Pancreas (tissue), 10 donors: Measurements from ENCODE around the gene C9orf85. TPM values are rescaled to one million over a fixed set of nuclear protein-coding genes. Genes with fewer than 3 reads are reported as not detected.
A peak's percentile ranks its signal among the peaks of the same experiment; 100 is the strongest.

ENCODE experiments used
- ATAC-seq, 4 donors: fragments of 200-7000 bp; cut with Tn5 transposase; one replicate each; pipeline versions ENCODE4 v1.8.0 to v1.9.1; 2020; ENCODE audit warnings: mild to moderate bottlenecking in 4 of 4, moderate library complexity in 4 of 4
- DNase-seq, 6 donors: peaks; one replicate each; pipeline ENCODE4 v3.0.0-alpha.2; 2020
- FAIRE-seq: peaks from 2 replicates; lab custom pipeline; 2012; peaks lifted over from hg19 to GRCh38; lab: Jason Lieb, UNC
- H3K27ac ChIP-seq, 4 donors: fragments of 200-600 bp; sonication (generic); 1 replicate in 3 of 4; 2 replicates in 1 of 4; pipeline versions ENCODE4 v1.5.0 to v1.8.0; 2020
- H3K27me3 ChIP-seq, 4 donors: fragments of 200-600 bp; one replicate each; pipeline ENCODE4 v1.8.0; 2021
- H3K36me3 ChIP-seq, 3 donors: fragments of 200-600 bp; sonication (generic) in 1 of 3; one replicate each; pipeline versions ENCODE4 v1.5.0 to v1.8.0; 2020 to 2021
- H3K4me1 ChIP-seq, 3 donors: fragments of 200-600 bp; one replicate each; pipeline ENCODE4 v1.8.0; 2021
- H3K4me3 ChIP-seq, 4 donors: fragments of 200-600 bp; sonication (generic) in 2 of 4; one replicate each; pipeline versions ENCODE4 v1.5.0 to v1.8.0; 2020 to 2021
- H3K9me3 ChIP-seq, 4 donors: fragments of 200-600 bp; one replicate each; pipeline ENCODE4 v1.8.0; 2021
- WGBS, 2 donors: extraction: QIAGEN DNeasy Blood & Tissue Kit; methylation state at CpG; one replicate each; pipeline ENCODE4 v1.1.7; 2013; 5-methylcytosine and 5-hydroxymethylcytosine counted together
- intact Hi-C, 3 donors: fragments of 100-400 bp; cut with DNase I; formaldehyde crosslinking; loops; one replicate each; pipeline versions ENCODE4 v1.11.1 to v1.14.2; 2022
- polyA plus RNA-seq, 2 donors: library from polyadenylated mRNA; stranded (reverse); fragments of 200-250 nt; gene quantifications; one replicate each; pipeline ENCODE4 v1.2.3, GENCODE V29; 2013
- total RNA-seq, 6 donors: library from RNA; stranded (reverse); fragmentation: NEBNext Ultra II Directional in 4 of 6; extraction: Animal tissue kit (Norgen Biotek cat#: 25700) in 4 of 6; gene quantifications; one replicate each; pipeline versions ENCODE4 v1.2.1 to v1.2.4, GENCODE V29; 2021 to 2023
- TF ChIP-seq, protein P1 (sequence below), 4 donors: fragments of 200-600 bp; sonication (generic) in 3 of 4; IDR thresholded peaks; one replicate each; pipeline versions ENCODE4 v1.5.0 to v1.8.0; 2021; ENCODE audit warnings: antibody characterized with exemption in 4 of 4
- donor health status: healthy with polysubstance abuse.
- donor health status: DM: no; HTN: no; CAD: no; lungs with moderate emphysema.
- donor health status: DM: no; HTN: no; CAD: no.
- donor health status: control.
- donor health status: control.
- donor health status: Bipolar disorder and iron deficiency.
- donor health status: DM: yes; HTN: yes; CAD: no.
- donor health status: DM: no; HTN: no; CAD: no.
- donor health status: DM: no; HTN: no; CAD: no.
- donor health status: DM: yes; HTN: yes; CAD: no.

C9orf85 gene, protein sequence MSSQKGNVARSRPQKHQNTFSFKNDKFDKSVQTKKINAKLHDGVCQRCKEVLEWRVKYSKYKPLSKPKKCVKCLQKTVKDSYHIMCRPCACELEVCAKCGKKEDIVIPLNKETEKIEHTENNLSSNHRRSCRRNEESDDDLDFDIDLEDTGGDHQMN
- total RNA-seq (1 to 10 TPM; 3.9 to 6.9 (median 5.6) TPM), polyA plus RNA-seq (10 to 100 TPM in 1 of 2 donors, 1 to 10 TPM in 1; 4.7 to 10.0 TPM)

DNA sequence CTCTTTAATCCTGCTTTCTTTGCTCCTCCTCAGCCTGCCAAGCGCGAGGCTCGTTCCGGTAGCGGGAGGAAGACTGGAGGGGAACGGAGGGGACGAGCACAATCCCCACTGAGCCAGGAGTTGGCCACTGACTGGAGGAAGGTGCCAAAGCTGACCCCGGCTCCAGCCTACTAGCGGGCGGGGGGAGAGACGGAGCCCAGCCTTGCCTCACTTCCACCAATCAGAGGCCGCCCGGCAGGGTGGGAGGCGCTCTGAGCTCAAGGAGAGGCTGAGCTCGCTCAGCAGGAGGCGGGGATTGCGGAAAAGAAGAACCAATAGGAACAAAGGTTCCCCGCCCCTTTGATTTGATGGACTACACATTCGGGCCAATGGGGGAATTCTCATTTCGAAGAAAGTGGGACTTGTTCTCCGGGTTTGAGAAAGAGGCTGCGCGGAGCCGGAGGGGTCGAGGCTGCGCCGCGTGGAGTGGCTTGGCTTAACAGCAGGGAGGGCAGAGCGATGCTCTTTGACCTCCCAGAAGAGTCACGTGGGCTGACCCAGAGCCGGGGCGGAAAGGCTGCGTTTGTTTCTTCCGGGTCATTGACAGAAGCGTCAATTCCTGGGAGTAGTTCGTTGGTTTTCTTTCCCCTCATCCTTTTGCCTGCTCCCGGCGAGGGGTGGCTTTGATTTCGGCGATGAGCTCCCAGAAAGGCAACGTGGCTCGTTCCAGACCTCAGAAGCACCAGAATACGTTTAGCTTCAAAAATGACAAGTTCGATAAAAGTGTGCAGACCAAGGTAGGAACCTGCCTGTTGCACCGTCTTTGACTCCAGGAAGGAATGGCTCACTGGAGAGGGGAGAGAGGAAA is at the start of gene C9orf85, which contains the start of gene ABHD17B:
TSS of gene C9orf85 (plus strand) at position 579 of the 847 bp plus-strand sequence. CDS start at position 675, 96 bp downstream.
TSS of gene ABHD17B (minus strand) at position 133 of the 847 bp plus-strand sequence. CDS start 36,113 bp downstream, outside the sequence.
- H3K36me3 ChIP-seq: no peaks in the 10 kb centered on the region
- peaks cover 9 to 33% (median 17%) of the 10 kb centered on the region in 3 donors for H3K4me1 ChIP-seq
- 1% methylated on average over 45 of the region's 45 CpGs for WGBS, 2 donors
- no peaks in the 10 kb centered on the region for H3K9me3 ChIP-seq
- H3K27ac ChIP-seq: peak within 1 kb of the TSS; percentile 69 to 96 (median 92)
- ATAC-seq: peak; percentile 95 to 98 (median 96)
- DNase-seq: peak; percentile 95 to 99 (median 98)
- no peaks in the 10 kb centered on the region for H3K27me3 ChIP-seq
- TF ChIP-seq, protein P1, sequence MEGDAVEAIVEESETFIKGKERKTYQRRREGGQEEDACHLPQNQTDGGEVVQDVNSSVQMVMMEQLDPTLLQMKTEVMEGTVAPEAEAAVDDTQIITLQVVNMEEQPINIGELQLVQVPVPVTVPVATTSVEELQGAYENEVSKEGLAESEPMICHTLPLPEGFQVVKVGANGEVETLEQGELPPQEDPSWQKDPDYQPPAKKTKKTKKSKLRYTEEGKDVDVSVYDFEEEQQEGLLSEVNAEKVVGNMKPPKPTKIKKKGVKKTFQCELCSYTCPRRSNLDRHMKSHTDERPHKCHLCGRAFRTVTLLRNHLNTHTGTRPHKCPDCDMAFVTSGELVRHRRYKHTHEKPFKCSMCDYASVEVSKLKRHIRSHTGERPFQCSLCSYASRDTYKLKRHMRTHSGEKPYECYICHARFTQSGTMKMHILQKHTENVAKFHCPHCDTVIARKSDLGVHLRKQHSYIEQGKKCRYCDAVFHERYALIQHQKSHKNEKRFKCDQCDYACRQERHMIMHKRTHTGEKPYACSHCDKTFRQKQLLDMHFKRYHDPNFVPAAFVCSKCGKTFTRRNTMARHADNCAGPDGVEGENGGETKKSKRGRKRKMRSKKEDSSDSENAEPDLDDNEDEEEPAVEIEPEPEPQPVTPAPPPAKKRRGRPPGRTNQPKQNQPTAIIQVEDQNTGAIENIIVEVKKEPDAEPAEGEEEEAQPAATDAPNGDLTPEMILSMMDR (IDR thresholded peaks at IDR 0.05): no peak
- intact Hi-C loops: no loop called here
- H3K4me3 ChIP-seq: peak within 1 kb of the TSS; percentile 87 to 99 (median 94)
- FAIRE-seq: peak; percentile 98

DNA sequence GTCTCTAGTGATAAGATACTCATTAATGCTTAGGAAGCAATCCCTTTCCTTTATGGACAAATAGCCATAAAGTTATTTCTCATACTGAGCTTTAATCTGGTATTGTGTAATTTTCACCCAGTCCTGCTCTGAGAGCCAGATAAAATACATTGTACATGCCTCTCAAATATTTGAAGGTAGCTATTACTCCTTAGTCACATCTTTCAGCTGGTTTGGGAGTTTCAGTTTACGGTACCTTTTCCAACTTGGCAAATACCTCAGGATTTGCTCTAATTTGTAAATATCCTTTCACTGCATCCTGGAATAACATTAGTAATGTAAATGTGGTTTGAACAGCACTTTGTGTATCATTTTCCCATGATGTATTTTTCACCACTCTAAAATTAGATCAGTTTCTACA is 47.8 kb upstream of the C9orf85 start:
- Histone ChIP-seq H3K4me3 (no peak overlapping the region), H3K9me3 (no peaks in the 10 kb centered on the region), H3K36me3 (peaks cover 0 to 6% (median 0%) of the 10 kb centered on the region in 3 donors), H3K27me3 (no peaks in the 10 kb centered on the region), H3K27ac (no peak overlapping the region), H3K4me1 (no peaks in the 10 kb centered on the region)
- intact Hi-C loops: no loop called here
- TF ChIP-seq, protein P1 (IDR thresholded peaks at IDR 0.05): no peak
- no peak for FAIRE-seq
- WGBS, 2 donors: 90 to 92% methylated on average over 1 of the region's 1 CpG
- ATAC-seq: no peak
- DNase-seq: no peak

DNA sequence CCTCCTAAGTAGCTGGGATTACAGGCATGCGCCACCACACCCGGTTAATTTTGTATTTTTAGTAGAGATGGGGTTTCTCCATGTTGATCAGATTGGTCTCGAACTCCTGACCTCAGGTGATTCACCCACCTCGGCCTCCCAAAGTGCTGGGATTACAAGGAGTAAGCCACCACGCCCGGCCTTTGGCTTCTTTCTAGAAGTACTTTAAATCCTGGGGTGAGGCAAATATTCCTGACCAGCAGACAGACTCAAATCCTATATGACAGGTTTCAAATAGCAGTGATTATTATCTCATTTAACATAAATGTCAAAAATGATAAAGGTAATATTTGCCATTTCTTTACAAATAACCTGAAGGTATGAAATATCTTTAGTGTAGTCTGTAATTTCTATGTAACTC is 36.1 kb upstream of the C9orf85 start:
- Histone ChIP-seq H3K4me3 (no peak overlapping the region), H3K9me3 (no peaks in the 10 kb centered on the region), H3K27me3 (no peaks in the 10 kb centered on the region), H3K27ac (no peak overlapping the region), H3K4me1 (no peaks in the 10 kb centered on the region), H3K36me3 (no peaks in the 10 kb centered on the region)
- WGBS, 2 donors: 98% methylated on average over 6 of the region's 6 CpGs
- ATAC-seq (no peak), FAIRE-seq (no peak), DNase-seq (no peak)
- intact Hi-C loops: no loop called here
- TF ChIP-seq, protein P1 (IDR thresholded peaks at IDR 0.05): no peak

DNA sequence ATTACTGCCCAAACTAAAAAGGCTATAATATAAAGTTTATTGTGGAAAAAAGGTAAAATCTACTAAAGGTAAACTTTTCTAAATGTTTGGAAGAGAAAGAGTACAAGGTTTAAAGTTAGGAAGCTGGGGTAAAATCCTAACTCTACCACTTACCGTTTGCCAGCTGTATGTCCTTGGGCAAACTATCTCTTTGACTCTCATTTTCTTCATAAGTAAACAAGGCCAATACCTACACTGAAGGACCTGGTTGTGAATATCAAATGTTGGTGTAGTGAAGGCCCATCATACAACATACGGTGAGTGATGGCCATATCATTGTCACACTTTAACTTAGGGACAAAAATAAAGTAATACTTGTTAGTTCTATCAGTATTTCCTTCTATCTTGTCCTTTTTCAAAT is 35.3 kb upstream of the C9orf85 start:
- 75 to 76% methylated on average over 2 of the region's 2 CpGs for WGBS, 2 donors
- H3K27me3 ChIP-seq: no peaks in the 10 kb centered on the region
- no peaks in the 10 kb centered on the region for H3K9me3 ChIP-seq
- H3K27ac ChIP-seq: no peak overlapping the region
- DNase-seq: no peak
- H3K4me1 ChIP-seq: no peaks in the 10 kb centered on the region
- no peaks in the 10 kb centered on the region for H3K36me3 ChIP-seq
- ATAC-seq: no peak
- TF ChIP-seq, protein P1 (IDR thresholded peaks at IDR 0.05): no peak
- no peak overlapping the region for H3K4me3 ChIP-seq
- intact Hi-C loops: no loop called here
- FAIRE-seq: no peak
